B cell (primary cell): ENCODE data around the gene TOP1. TPM values are rescaled to one million over a fixed set of nuclear protein-coding genes. Genes with fewer than 3 reads are reported as not detected.
"Not testable (repeated sequence)": the region's sequence is repeated elsewhere in the genome, so short reads cannot be mapped to it uniquely, and the experiment has no call there.

ENCODE experiments used
- ATAC-seq: fragments of 200-7000 bp; cut with Tn5 transposase; one replicate; pipeline ENCODE4 v1.10.0; 2021; ENCODE audit warnings: low read depth, mild to moderate bottlenecking, moderate number of reproducible peaks, moderate library complexity
- CTCF ChIA-PET: fragments of 350-600 bp; sonication (Branson Sonifier 250); formaldehyde crosslinking; loops from one replicate; lab custom pipeline; 2021; ENCODE audit warnings: antibody characterized with exemption, inconsistent platforms; lab: Charles Lee
- POLR2A ChIA-PET: fragments of 350-600 bp; sonication (Branson Sonifier 250); formaldehyde crosslinking; loops from one replicate; lab custom pipeline; 2021; ENCODE audit warnings: antibody characterized with exemption; lab: Charles Lee
- DNase-seq: peaks from one replicate; pipeline ENCODE4 v3.0.0; 2013
- H2AFZ ChIP-seq: 2 replicates; pipeline ENCODE4 v1.6.1; 2012; ENCODE audit warnings: mild to moderate bottlenecking, low read depth, low read length; ENCODE audit not compliant: insufficient read depth, poor library complexity, severe bottlenecking
- H3K27ac ChIP-seq, 2 donors: 1 replicate in 1 of 2; 2 replicates in 1 of 2; pipeline ENCODE4 v1.5.1; 2012 to 2013; ENCODE audit warnings: low read length in 2 of 2, mild to moderate bottlenecking in 2 of 2, moderate library complexity in 1 of 2
- H3K27me3 ChIP-seq, 4 experiments: fragments of 200-600 bp in 1 of 4; sonication (generic) in 1 of 4; replicated peaks in 1 of 4; 1 replicate in 2 of 4; 2 replicates in 2 of 4; pipeline versions ENCODE4 v1.6.1 to v1.7.0; 2013 to 2016; ENCODE audit warnings: low read length in 3 of 4, mild to moderate bottlenecking in 2 of 4, mixed read lengths in 1 of 4, moderate library complexity in 1 of 4; ENCODE audit not compliant: insufficient read depth in 4 of 4, control insufficient read depth in 3 of 4; ENCODE audit errors: control extremely low read depth in 1 of 4
- H3K36me3 ChIP-seq, 2 experiments: replicated peaks in 1 of 2; 1 replicate in 1 of 2; 2 replicates in 1 of 2; pipeline versions ENCODE4 v1.6.1 to v1.7.1; 2013; ENCODE audit warnings: low read length in 1 of 2; ENCODE audit not compliant: insufficient read depth in 2 of 2, control insufficient read depth in 1 of 2; ENCODE audit errors: control extremely low read depth in 1 of 2, extremely low read depth in 1 of 2
- H3K4me1 ChIP-seq, 2 donors: fragments of 200-600 bp in 1 of 2; sonication (generic) in 1 of 2; 1 replicate in 1 of 2; 2 replicates in 1 of 2; pipeline versions ENCODE4 v1.5.1 to v1.6.1; 2013 to 2017; ENCODE audit warnings: low read length in 2 of 2; ENCODE audit not compliant: control insufficient read depth in 2 of 2, insufficient read depth in 2 of 2
- H3K4me2 ChIP-seq: replicated peaks from 2 replicates; pipeline ENCODE3; 2012; ENCODE audit warnings: mild to moderate bottlenecking, low read depth, low read length; ENCODE audit not compliant: poor library complexity, severe bottlenecking
- H3K4me3 ChIP-seq, 5 experiments: fragments of 200-600 bp in 1 of 5; sonication (generic) in 1 of 5; 1 replicate in 3 of 5; 2 replicates in 2 of 5; pipeline versions ENCODE4 v1.5.1 to v1.7.0; 2011 to 2016; ENCODE audit warnings: low read length in 4 of 5, mild to moderate bottlenecking in 4 of 5, low read depth in 2 of 5, control low read depth in 1 of 5, moderate library complexity in 1 of 5; ENCODE audit not compliant: insufficient read depth in 1 of 5; ENCODE audit errors: control extremely low read depth in 1 of 5, extremely low read depth in 1 of 5
- H3K79me2 ChIP-seq: fragments of 200-600 bp; sonication (generic); one replicate; pipeline ENCODE4 v1.6.0; 2016; ENCODE audit warnings: low read length; ENCODE audit not compliant: control insufficient read depth, insufficient read depth
- H3K9ac ChIP-seq: fragments of 200-600 bp; sonication (generic); 2 replicates; pipeline ENCODE4 v1.6.1; 2017; ENCODE audit warnings: mild to moderate bottlenecking, low read length, moderate library complexity
- H3K9me3 ChIP-seq, 3 donors: one replicate each; pipeline versions ENCODE4 v1.6.1 to v1.7.1; 2013; ENCODE audit warnings: low read length in 2 of 3; ENCODE audit not compliant: control insufficient read depth in 2 of 3, insufficient read depth in 1 of 3; ENCODE audit errors: control extremely low read depth in 1 of 3
- H4K20me1 ChIP-seq: 2 replicates; pipeline ENCODE4 v1.6.0; 2012; ENCODE audit warnings: mild to moderate bottlenecking, low read length; ENCODE audit not compliant: insufficient read depth, control insufficient read depth, poor library complexity, severe bottlenecking
- H3K27ac Mint-ChIP-seq: one replicate; pipeline ENCODE4 v1.8.0; 2021; ENCODE audit warnings: mixed read lengths
- H3K27me3 Mint-ChIP-seq: one replicate; pipeline ENCODE4 v1.8.0; 2021; ENCODE audit warnings: mixed read lengths
- H3K4me1 Mint-ChIP-seq: one replicate; pipeline ENCODE4 v1.8.0; 2021; ENCODE audit warnings: mixed read lengths
- H3K4me3 Mint-ChIP-seq: one replicate; pipeline ENCODE4 v1.8.0; 2021; ENCODE audit warnings: mixed read lengths
- H3K9me3 Mint-ChIP-seq: one replicate; pipeline ENCODE4 v1.8.0; 2022; ENCODE audit warnings: mixed read lengths; ENCODE audit not compliant: insufficient read depth
- CTCF ChIP-seq: fragments of 200-600 bp; IDR thresholded peaks from one replicate; pipeline ENCODE4 v1.8.0; 2022; ENCODE audit warnings: antibody characterized with exemption, mild to moderate bottlenecking
- EZH2 ChIP-seq: IDR thresholded peaks from 2 replicates; pipeline ENCODE4 v1.6.1; 2012; ENCODE audit warnings: borderline replicate concordance, low read depth, mild to moderate bottlenecking, moderate library complexity, low read length; ENCODE audit not compliant: insufficient read depth, poor library complexity, severe bottlenecking
- WGBS: methylation state at CpG from one replicate; pipeline ENCODE4 v1.1.5; 2013; ENCODE audit warnings: missing lambda C conversion rate; ENCODE audit not compliant: insufficient coverage; 5-methylcytosine and 5-hydroxymethylcytosine counted together
- intact Hi-C: fragments of 100-400 bp; cut with micrococcal nuclease; formaldehyde crosslinking; loops from one replicate; pipeline ENCODE4 v1.10.0; 2022
- polyA plus RNA-seq: library from polyadenylated mRNA; depleted of rRNA; stranded (reverse); fragments of >200 nt; gene quantifications from 2 replicates; pipeline ENCODE4 v1.2.3, GENCODE V29; 2012
- total RNA-seq, 2 donors: library from RNA; stranded (reverse); fragments of 120-200 nt in 1 of 2; gene quantifications; 1 replicate in 1 of 2; 2 replicates in 1 of 2; pipeline versions ENCODE4 v1.2.3 to v1.2.4, GENCODE V29; 2013 to 2022

The TOP1 gene
- total and polyA plus RNA-seq, 2 donors (not counting 1 experiment from before 2014, with no cell fraction given): 5.4 to 44.9 TPM

GRCh38 chr20:41111578-41111951 is 82.9 kb downstream of the TOP1 start:
- Histone ChIP-seq H3K4me1 (no peaks in the 10 kb centered on the region), H3K9me3 (no peaks in the 10 kb centered on the region), H3K27me3 (no peaks in the 10 kb centered on the region), H3K4me3 (no peak overlapping the region), H3K27ac (no peak overlapping the region), H2AFZ (no peak overlapping the region), H3K36me3 (peaks cover 4 to 53% of the 10 kb centered on the region in 2 experiments), H3K4me2 (no peak overlapping the region), H3K9ac (no peak overlapping the region), H3K79me2 (no peaks in the 10 kb centered on the region), H4K20me1 (no peaks in the 10 kb centered on the region)
- ATAC-seq (peak; percentile 54), DNase-seq (peak; percentile 49)
- intact Hi-C loops: no loop called here
- ChIA-PET POLR2A (interaction anchor here (0.7 kb wide), 1 partner anchor 23 kb away, joined by 4 read pairs; no protein-coding TSS in a partner anchor), CTCF (interaction anchor here (0.9 to 3.4 kb wide), 6 partner anchors 9 to 149 kb away, joined by 3 to 16 read pairs (median 5); no protein-coding TSS in a partner anchor)
- WGBS: 57% methylated on average over 3 of the region's 5 CpGs
- no peak for TF ChIP-seq CTCF
- TF ChIP-seq EZH2: no peak
- Mint-ChIP-seq H3K27me3 (no peaks in the 10 kb centered on the region), H3K4me1 (peaks cover 17% of the 10 kb centered on the region), H3K9me3 (no peaks in the 10 kb centered on the region), H3K4me3 (no peak overlapping the region), H3K27ac (peak overlapping the region; percentile 35)

GRCh38 chr20:41116282-41116956 is 87.8 kb downstream of the TOP1 start:
- Mint-ChIP-seq H3K27me3 (no peaks in the 10 kb centered on the region), H3K4me1 (peaks cover 9% of the 10 kb centered on the region), H3K9me3 (no peaks in the 10 kb centered on the region), H3K4me3 (no peak overlapping the region), H3K27ac (no peak overlapping the region)
- no peaks in the 10 kb centered on the region for H4K20me1 ChIP-seq
- ATAC-seq (no peak), DNase-seq (no peak)
- no peak overlapping the region for H3K27ac ChIP-seq
- H3K27me3 ChIP-seq: no peaks in the 10 kb centered on the region
- H3K79me2 ChIP-seq: no peaks in the 10 kb centered on the region
- no peak overlapping the region for H3K4me2 ChIP-seq
- H3K4me1 ChIP-seq: no peaks in the 10 kb centered on the region
- POLR2A ChIA-PET: no interaction called here
- intact Hi-C loops: no loop called here
- H3K9me3 ChIP-seq: no peaks in the 10 kb centered on the region
- CTCF ChIA-PET: interaction anchor here (0.5 kb wide), 1 partner anchor 16 kb away, joined by 3 read pairs; no protein-coding TSS in a partner anchor
- TF ChIP-seq EZH2 (no peak), CTCF (no peak)
- WGBS: 96% methylated on average over 4 of the region's 6 CpGs
- H3K9ac ChIP-seq: no peak overlapping the region
- peaks cover 7 to 80% of the 10 kb centered on the region in 2 experiments for H3K36me3 ChIP-seq
- H2AFZ ChIP-seq: no peak overlapping the region
- H3K4me3 ChIP-seq: no peak overlapping the region

- POLR2A ChIA-PET, intact Hi-C loops, H3K9me3 ChIP-seq, DNase-seq, H3K27ac ChIP-seq, H3K79me2 ChIP-seq, H2AFZ ChIP-seq, H3K4me3 Mint-ChIP-seq, H3K4me1 ChIP-seq, H3K27ac Mint-ChIP-seq, H4K20me1 ChIP-seq, H3K4me2 ChIP-seq, H3K9ac ChIP-seq, H3K4me3 ChIP-seq, H3K4me1 Mint-ChIP-seq, H3K27me3 ChIP-seq, ATAC-seq, H3K27me3 Mint-ChIP-seq, H3K9me3 Mint-ChIP-seq: not testable (repeated sequence)
- CTCF ChIA-PET: interaction anchor here (1.2 kb wide), 1 partner anchor 155 kb away, joined by 3 read pairs; no protein-coding TSS in a partner anchor
- WGBS: 100% methylated on average over 1 of the region's 6 CpGs
- H3K36me3 ChIP-seq: peaks cover 12 to 88% of the 10 kb centered on the region in 2 experiments
These were observed 89.5 kb downstream of the TOP1 start for GRCh38 chr20:41118159-41118558.
